ENCODE data around the gene BCL6. TPM values are rescaled to one million over a fixed set of nuclear protein-coding genes. Genes with fewer than 3 reads are reported as not detected.
A peak's percentile ranks its signal among the peaks of the same experiment; 100 is the strongest.

Gene BCL6
- polyA plus RNA-seq, 1 experiment: 12.8 TPM

- POLR2A ChIA-PET: interaction anchor here (0.5 kb wide), 1 partner anchor 384 kb away, joined by 3 read pairs; no protein-coding TSS in a partner anchor
- Histone ChIP-seq H3K9me3 (ENCODE audit: control insufficient read depth, insufficient read depth, low read length) (no peaks in the 10 kb centered on the region), H3K27ac (ENCODE audit: low read depth, low read length) (no peak overlapping the region), H3K4me3 (ENCODE audit: low read depth, low read length) (no peak overlapping the region), H3K27me3 (ENCODE audit: control insufficient read depth, insufficient read depth, low read length) (no peaks in the 10 kb centered on the region)
- no peak for DNase-seq (ENCODE audit: low read depth, low spot score)
- TF ChIP-seq CTCF (IDR thresholded peaks at IDR 0.05; ENCODE audit: low read depth, low read length): no peak
- CTCF ChIA-PET: interaction anchor here (0.6 kb wide), 1 partner anchor 22 kb away, joined by 3 read pairs; no protein-coding TSS in a partner anchor
Observed at GRCh38 chr3:187769771-187770170, 24.5 kb upstream of the BCL6 start.

- Histone ChIP-seq H3K27ac (ENCODE audit: low read depth, low read length) (peak overlapping the region; percentile 65), H3K27me3 (ENCODE audit: control insufficient read depth, insufficient read depth, low read length) (no peaks in the 10 kb centered on the region), H3K9me3 (ENCODE audit: control insufficient read depth, insufficient read depth, low read length) (no peaks in the 10 kb centered on the region), H3K4me3 (ENCODE audit: low read depth, low read length) (no peak overlapping the region)
- POLR2A ChIA-PET: interaction anchor here (1.4 kb wide), 1 partner anchor 22 kb away, joined by 8 read pairs; the partner anchor contains the start of gene BCL6
- TF ChIP-seq CTCF (IDR thresholded peaks at IDR 0.05; ENCODE audit: low read depth, low read length): no peak
- DNase-seq (ENCODE audit: low read depth, low spot score): peak; percentile 75
- CTCF ChIA-PET: interaction anchor here (0.6 to 1.3 kb wide), 3 partner anchors 113 to 150 kb away, joined by 3 to 5 read pairs (median 3); no protein-coding TSS in a partner anchor
Observed at GRCh38 chr3:187767266-187768012, 22.2 kb upstream of the BCL6 start.

- no peak for DNase-seq (ENCODE audit: low read depth, low spot score)
- ChIA-PET POLR2A (no interaction called here), CTCF (no interaction called here)
- Histone ChIP-seq H3K27ac (ENCODE audit: low read depth, low read length) (no peak overlapping the region), H3K4me3 (ENCODE audit: low read depth, low read length) (no peak overlapping the region), H3K9me3 (ENCODE audit: control insufficient read depth, insufficient read depth, low read length) (no peaks in the 10 kb centered on the region), H3K27me3 (ENCODE audit: control insufficient read depth, insufficient read depth, low read length) (no peaks in the 10 kb centered on the region)
- TF ChIP-seq CTCF (IDR thresholded peaks at IDR 0.05; ENCODE audit: low read depth, low read length): no peak
Observed at GRCh38 chr3:187765342-187765741, 20.1 kb upstream of the BCL6 start.

- no peak for DNase-seq (ENCODE audit: low read depth, low spot score)
- Histone ChIP-seq H3K27ac (ENCODE audit: low read depth, low read length) (no peak overlapping the region), H3K27me3 (ENCODE audit: control insufficient read depth, insufficient read depth, low read length) (no peaks in the 10 kb centered on the region), H3K9me3 (ENCODE audit: control insufficient read depth, insufficient read depth, low read length) (no peaks in the 10 kb centered on the region), H3K4me3 (ENCODE audit: low read depth, low read length) (no peak overlapping the region)
- POLR2A ChIA-PET: no interaction called here
- TF ChIP-seq CTCF (IDR thresholded peaks at IDR 0.05; ENCODE audit: low read depth, low read length): no peak
- CTCF ChIA-PET: interaction anchor here (1.8 kb wide), 1 partner anchor 16 kb away, joined by 6 read pairs; no protein-coding TSS in a partner anchor
Observed at GRCh38 chr3:187763850-187764648, 18.8 kb upstream of the BCL6 start.

Data from AG04450 (cell line).